Activated T-helper 1 cell treated with anti-CD3 and anti-CD28 coated beads, Interleukin-12 subunit alpha, Interleukin-12 subunit beta, Interleukin-2, Interleukin-4 antibody, amounts not matched to agents 30 ng/mL and 10 ng/mL and 1 ng/mL, durations not matched to agents 14 hours and 24 hours and 36 hours (primary cell): ENCODE data around the gene CCL14. TPM values are rescaled to one million over a fixed set of nuclear protein-coding genes. Genes with fewer than 3 reads are reported as not detected.
"Not testable (repeated sequence)": the region's sequence is repeated elsewhere in the genome, so short reads cannot be mapped to it uniquely, and the experiment has no call there.

Source experiments
- DNase-seq: peaks from one replicate; pipeline ENCODE4 v3.0.0; 2021; ENCODE audit warnings: low spot score
- H3K27ac Mint-ChIP-seq: one replicate; pipeline ENCODE4 v1.8.0; 2021; ENCODE audit warnings: mild to moderate bottlenecking, mixed read lengths
- H3K27me3 Mint-ChIP-seq: one replicate; pipeline ENCODE4 v1.8.0; 2022; ENCODE audit warnings: mild to moderate bottlenecking, moderate library complexity, mixed read lengths; ENCODE audit not compliant: insufficient read depth
- H3K36me3 Mint-ChIP-seq: one replicate; pipeline ENCODE4 v1.8.0; 2021; ENCODE audit warnings: low read depth, mixed read lengths
- H3K4me1 Mint-ChIP-seq: one replicate; pipeline ENCODE4 v1.8.0; 2021; ENCODE audit warnings: low read depth, mixed read lengths
- H3K4me3 Mint-ChIP-seq: one replicate; pipeline ENCODE4 v1.8.0; 2021; ENCODE audit warnings: mild to moderate bottlenecking, moderate library complexity, mixed read lengths
- H3K9me3 Mint-ChIP-seq: one replicate; pipeline ENCODE4 v1.8.0; 2021; ENCODE audit warnings: mixed read lengths
- intact Hi-C: fragments of 100-400 bp; cut with micrococcal nuclease; formaldehyde crosslinking; loops from one replicate; pipeline ENCODE4 v1.15.1; 2024
- total RNA-seq: library from RNA; stranded (reverse); gene quantifications from 2 replicates; pipeline ENCODE4 v1.2.3, GENCODE V29; 2022

The CCL14 gene
- total RNA-seq, 1 donor from 2014 or later: not detected

DNA sequence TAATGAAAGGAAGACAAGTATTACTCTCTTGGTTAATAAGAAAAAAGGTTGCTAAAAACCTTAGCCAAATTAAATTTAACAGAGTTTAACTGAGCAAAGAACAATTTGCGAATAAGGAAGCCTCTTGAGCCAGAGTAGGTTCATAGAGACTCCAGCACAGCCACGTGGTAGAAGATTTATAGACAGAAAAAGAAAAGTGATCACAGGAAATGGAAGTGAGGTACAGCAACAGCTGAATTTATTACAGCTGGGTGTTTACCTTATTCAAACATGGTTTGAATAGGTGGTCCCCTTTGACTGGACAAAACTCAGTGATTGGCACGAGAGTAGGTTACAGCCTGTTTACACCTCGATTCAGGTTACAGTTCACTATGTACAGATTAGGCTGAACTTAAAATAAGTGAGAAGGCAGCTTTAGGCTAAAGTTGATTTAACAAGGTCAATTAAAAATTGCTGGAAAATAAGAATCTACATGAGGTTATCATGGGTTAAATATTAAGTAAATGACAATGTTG lies 18.1 kb upstream of the CCL14 start:
- Mint-ChIP-seq H3K4me1 (peaks cover 7% of the 10 kb centered on the region), H3K9me3 (no peaks in the 10 kb centered on the region), H3K36me3 (no peaks in the 10 kb centered on the region), H3K27ac (no peak overlapping the region), H3K4me3 (no peak overlapping the region), H3K27me3 (peaks cover 10% of the 10 kb centered on the region)
- intact Hi-C loops: no loop called here
- no peak for DNase-seq

- Mint-ChIP-seq H3K4me1 (peaks cover 10% of the 10 kb centered on the region), H3K9me3 (no peaks in the 10 kb centered on the region), H3K27ac (no peak overlapping the region), H3K27me3 (peaks cover 7% of the 10 kb centered on the region), H3K36me3 (no peaks in the 10 kb centered on the region), H3K4me3 (no peak overlapping the region)
- no peak for DNase-seq
- intact Hi-C loops: no loop called here
Measured at GRCh38 chr17:36002631-36003030, 16.1 kb upstream of the CCL14 start.

- Mint-ChIP-seq H3K27me3 (peaks cover 7% of the 10 kb centered on the region), H3K9me3 (no peaks in the 10 kb centered on the region), H3K4me3 (no peak overlapping the region), H3K36me3 (no peaks in the 10 kb centered on the region), H3K27ac (no peak overlapping the region), H3K4me1 (peaks cover 10% of the 10 kb centered on the region)
- no peak for DNase-seq
- intact Hi-C loops: no loop called here
Measured at GRCh38 chr17:36001862-36002603, 15.5 kb upstream of the CCL14 start.

GRCh38 chr17:36001110-36001771 lies 14.7 kb upstream of the CCL14 start, which contains the start of gene CCL15:
CCL15 (minus strand) TSS chr17:36001553; CDS start chr17:36001492, 61 bp downstream.
- DNase-seq: no peak
- H3K27ac Mint-ChIP-seq: no peak within 1 kb of the TSS
- H3K36me3 Mint-ChIP-seq: no peaks in the 10 kb centered on the region
- no peaks in the 10 kb centered on the region for H3K9me3 Mint-ChIP-seq
- H3K4me1 Mint-ChIP-seq: peaks cover 10% of the 10 kb centered on the region
- intact Hi-C loops: no loop called here
- H3K27me3 Mint-ChIP-seq: peaks cover 13% of the 10 kb centered on the region
- no peak within 1 kb of the TSS for H3K4me3 Mint-ChIP-seq

DNA sequence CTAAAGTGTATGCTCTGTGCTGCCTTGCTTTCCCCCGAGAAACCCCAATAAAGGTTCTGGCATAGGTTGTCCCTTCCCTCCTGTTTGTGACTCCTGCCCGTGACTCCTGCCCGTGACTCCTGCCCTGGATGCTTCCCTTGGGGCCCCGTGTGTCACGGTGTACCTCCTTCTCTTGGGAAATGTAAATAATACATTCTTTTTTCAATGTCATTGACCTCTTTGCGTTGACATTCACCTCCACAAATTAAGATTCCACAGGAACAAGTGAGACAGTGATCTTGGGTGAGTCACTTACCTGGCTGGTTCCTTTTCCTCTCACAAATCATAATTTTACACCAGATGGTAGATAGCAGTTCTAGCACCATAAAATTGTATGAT lies 14.2 kb upstream of the CCL14 start:
- Mint-ChIP-seq H3K4me1 (peaks cover 10% of the 10 kb centered on the region), H3K27ac (no peak overlapping the region), H3K36me3 (no peaks in the 10 kb centered on the region), H3K27me3 (peaks cover 13% of the 10 kb centered on the region), H3K4me3 (no peak overlapping the region), H3K9me3 (no peaks in the 10 kb centered on the region)
- no peak for DNase-seq
- intact Hi-C loops: no loop called here

DNA sequence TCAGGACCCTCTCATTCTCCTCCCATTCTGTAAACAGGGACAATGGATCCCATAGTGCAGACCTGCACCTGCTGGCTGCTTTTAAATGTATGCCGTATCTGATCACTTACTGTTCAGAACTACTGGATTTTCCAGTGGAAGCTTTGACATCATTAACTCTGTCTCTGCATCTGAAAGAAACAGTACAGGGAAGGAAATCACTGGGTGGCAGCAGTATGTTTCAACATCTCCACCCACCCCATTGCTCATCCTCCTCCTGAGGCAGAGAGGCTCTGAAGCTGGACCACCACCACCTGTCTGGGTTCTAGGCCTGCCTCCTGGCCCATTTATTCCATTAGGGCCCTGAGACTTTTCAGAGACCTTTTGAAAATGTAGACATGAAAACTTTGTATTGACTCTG lies 12.2 kb upstream of the CCL14 start:
- no peak for DNase-seq
- no peak overlapping the region for H3K27ac Mint-ChIP-seq
- H3K4me3 Mint-ChIP-seq: no peak overlapping the region
- H3K9me3 Mint-ChIP-seq: no peaks in the 10 kb centered on the region
- no peaks in the 10 kb centered on the region for H3K36me3 Mint-ChIP-seq
- intact Hi-C loops: no loop called here
- peaks cover 4% of the 10 kb centered on the region for H3K4me1 Mint-ChIP-seq
- peaks cover 19% of the 10 kb centered on the region for H3K27me3 Mint-ChIP-seq

GRCh38 chr17:35998018-35998545 lies 11.6 kb upstream of the CCL14 start:
- peaks cover 4% of the 10 kb centered on the region for H3K4me1 Mint-ChIP-seq
- no peak for DNase-seq
- H3K36me3 Mint-ChIP-seq: no peaks in the 10 kb centered on the region
- no peak overlapping the region for H3K27ac Mint-ChIP-seq
- peaks cover 19% of the 10 kb centered on the region for H3K27me3 Mint-ChIP-seq
- intact Hi-C loops: no loop called here
- no peaks in the 10 kb centered on the region for H3K9me3 Mint-ChIP-seq
- H3K4me3 Mint-ChIP-seq: no peak overlapping the region

GRCh38 chr17:35995346-35995745 lies 8.8 kb upstream of the CCL14 start:
- H3K9me3 Mint-ChIP-seq, H3K36me3 Mint-ChIP-seq, H3K4me1 Mint-ChIP-seq, H3K27ac Mint-ChIP-seq, H3K4me3 Mint-ChIP-seq, intact Hi-C loops, DNase-seq: not testable (repeated sequence)
- peaks cover 23% of the 10 kb centered on the region for H3K27me3 Mint-ChIP-seq

DNA sequence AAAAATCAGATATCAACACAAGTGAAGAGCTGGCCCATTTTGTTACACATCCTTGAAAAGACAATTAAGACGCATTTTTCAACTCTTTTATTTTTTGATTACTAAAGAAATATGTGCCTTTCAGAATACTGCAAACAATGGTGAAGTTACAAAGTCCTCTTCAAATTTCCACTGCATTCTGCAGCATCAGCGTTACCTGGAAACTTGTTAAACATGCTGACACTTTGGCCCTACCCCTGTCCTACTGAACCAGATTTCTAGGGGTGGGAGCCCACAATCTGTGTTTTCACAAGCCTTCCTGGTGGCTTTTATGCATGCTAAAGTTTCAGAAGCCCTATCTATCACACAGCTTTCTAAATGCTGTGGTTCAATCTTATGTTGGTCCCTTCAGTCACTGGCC lies 4.5 kb upstream of the CCL14 start:
- DNase-seq: no peak
- Mint-ChIP-seq H3K27me3 (peaks cover 15% of the 10 kb centered on the region), H3K9me3 (no peaks in the 10 kb centered on the region), H3K4me3 (no peak overlapping the region), H3K36me3 (no peaks in the 10 kb centered on the region), H3K4me1 (no peaks in the 10 kb centered on the region), H3K27ac (no peak overlapping the region)
- intact Hi-C loops: no loop called here

GRCh38 chr17:35988164-35988563 lies 1.6 kb upstream of the CCL14 start:
- DNase-seq: no peak
- Mint-ChIP-seq H3K27ac (no peak overlapping the region), H3K9me3 (no peaks in the 10 kb centered on the region), H3K27me3 (peaks cover 12% of the 10 kb centered on the region), H3K4me1 (no peaks in the 10 kb centered on the region), H3K4me3 (no peak overlapping the region), H3K36me3 (no peaks in the 10 kb centered on the region)
- intact Hi-C loops: no loop called here

GRCh38 chr17:35984140-35984539 lies 2.4 kb downstream of the CCL14 start:
- H3K36me3 Mint-ChIP-seq: no peaks in the 10 kb centered on the region
- H3K9me3 Mint-ChIP-seq: no peaks in the 10 kb centered on the region
- H3K4me3 Mint-ChIP-seq: no peak overlapping the region
- no peaks in the 10 kb centered on the region for H3K4me1 Mint-ChIP-seq
- intact Hi-C loops: no loop called here
- peaks cover 15% of the 10 kb centered on the region for H3K27me3 Mint-ChIP-seq
- H3K27ac Mint-ChIP-seq: no peak overlapping the region
- no peak for DNase-seq

GRCh38 chr17:35982409-35983191 lies 3.9 kb downstream of the CCL14 start:
- peaks cover 14% of the 10 kb centered on the region for H3K27me3 Mint-ChIP-seq
- H3K9me3 Mint-ChIP-seq: no peaks in the 10 kb centered on the region
- no peaks in the 10 kb centered on the region for H3K4me1 Mint-ChIP-seq
- intact Hi-C loops: no loop called here
- no peak for DNase-seq
- H3K27ac Mint-ChIP-seq: no peak overlapping the region
- H3K4me3 Mint-ChIP-seq: no peak overlapping the region
- no peaks in the 10 kb centered on the region for H3K36me3 Mint-ChIP-seq

DNA sequence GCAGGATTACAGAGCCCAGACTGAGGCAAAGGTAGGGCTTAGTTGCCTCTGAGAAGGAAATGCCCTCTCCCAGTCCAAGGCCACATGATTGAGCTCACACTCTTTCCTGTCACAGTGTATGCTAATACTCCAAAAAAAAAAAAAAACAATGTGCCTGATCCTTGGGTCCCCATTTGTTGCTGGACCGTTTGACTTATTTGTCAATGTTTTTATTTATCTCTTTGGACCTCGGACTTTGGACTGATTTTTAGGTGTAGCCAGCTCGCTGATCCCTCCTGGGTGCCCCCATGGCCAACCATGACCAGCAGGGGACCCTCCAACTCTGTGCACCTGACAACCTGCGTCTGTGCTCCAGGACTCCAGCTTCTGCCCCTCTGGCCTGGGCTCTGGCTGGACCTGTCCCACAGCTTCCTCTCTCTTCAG lies 4.6 kb downstream of the CCL14 start:
- H3K27ac Mint-ChIP-seq: no peak overlapping the region
- H3K9me3 Mint-ChIP-seq: no peaks in the 10 kb centered on the region
- no peaks in the 10 kb centered on the region for H3K36me3 Mint-ChIP-seq
- H3K27me3 Mint-ChIP-seq: peaks cover 14% of the 10 kb centered on the region
- H3K4me3 Mint-ChIP-seq: no peak overlapping the region
- H3K4me1 Mint-ChIP-seq: no peaks in the 10 kb centered on the region
- intact Hi-C loops: no loop called here
- DNase-seq: no peak
